Pons (tissue), 1 donor: Measurements from ENCODE around the gene EFL1.
"Not testable (repeated sequence)": the region's sequence is repeated elsewhere in the genome, so short reads cannot be mapped to it uniquely, and the experiment has no call there.

ENCODE experiments used
- DNase-seq: peaks from one replicate; pipeline ENCODE4 v3.0.0-alpha.2; 2016; ENCODE audit warnings: low spot score

Gene EFL1

GRCh38 chr15:82275410-82275809 lies 12.9 kb upstream of the EFL1 start:
- DNase-seq: no peak

- DNase-seq: no peak
Observed at GRCh38 chr15:82272154-82272553, 9.6 kb upstream of the EFL1 start.

- DNase-seq: not testable (repeated sequence)
Observed at GRCh38 chr15:82268454-82268853, 5.9 kb upstream of the EFL1 start.

- DNase-seq: not testable (repeated sequence)
Observed at GRCh38 chr15:82267137-82267536, 4.6 kb upstream of the EFL1 start.

- peak; percentile 8 for DNase-seq
Observed at GRCh38 chr15:82263350-82263749, 816 bp upstream of the EFL1 start.

GRCh38 chr15:82261566-82262421 lies 740 bp downstream of the EFL1 start:
- peak; percentile 5 for DNase-seq

GRCh38 chr15:82248261-82248660 lies 14.3 kb downstream of the EFL1 start:
- DNase-seq: not testable (repeated sequence)

- DNase-seq: not testable (repeated sequence)
Observed at GRCh38 chr15:82245956-82246355, 16.6 kb downstream of the EFL1 start.

- DNase-seq: not testable (repeated sequence)
Observed at GRCh38 chr15:82243644-82244043, 18.9 kb downstream of the EFL1 start.

- DNase-seq: not testable (repeated sequence)
Observed at GRCh38 chr15:82241836-82242499, 20.6 kb downstream of the EFL1 start.

- DNase-seq: no peak
Observed at GRCh38 chr15:82239685-82240391, 22.7 kb downstream of the EFL1 start.

GRCh38 chr15:82237944-82238534 lies 24.5 kb downstream of the EFL1 start:
- not testable (repeated sequence) for DNase-seq

- DNase-seq: no peak
Observed at GRCh38 chr15:82231842-82232241, 30.7 kb downstream of the EFL1 start.

- no peak for DNase-seq
Observed at GRCh38 chr15:82231233-82231632, 31.3 kb downstream of the EFL1 start.

- DNase-seq: no peak
Observed at GRCh38 chr15:82228750-82229149, 33.8 kb downstream of the EFL1 start.

- DNase-seq: peak; percentile 42
Observed at GRCh38 chr15:82221535-82221934, 41.0 kb downstream of the EFL1 start.

GRCh38 chr15:82216092-82216491 lies 46.4 kb downstream of the EFL1 start:
- not testable (repeated sequence) for DNase-seq

- DNase-seq: not testable (repeated sequence)
Observed at GRCh38 chr15:82212201-82212600, 50.3 kb downstream of the EFL1 start.

- DNase-seq: not testable (repeated sequence)
Observed at GRCh38 chr15:82210066-82210597, 52.4 kb downstream of the EFL1 start.

- not testable (repeated sequence) for DNase-seq
Observed at GRCh38 chr15:82204575-82204974, 58.0 kb downstream of the EFL1 start.

GRCh38 chr15:82197733-82198594 lies 64.6 kb downstream of the EFL1 start:
- peak; percentile 91 for DNase-seq
